DMS114 treated with DMSO at 0.1 percent for 48 hours (cell line): ENCODE data around the gene ZCCHC7.
"Not testable (repeated sequence)": the region's sequence is repeated elsewhere in the genome, so short reads cannot be mapped to it uniquely, and the experiment has no call there.

Experiments
- DNase-seq: peaks from one replicate; lab custom pipeline; 2025; ENCODE audit not compliant: unreplicated experiment; lab: John Stamatoyannopoulos, UW

The ZCCHC7 gene

DNA sequence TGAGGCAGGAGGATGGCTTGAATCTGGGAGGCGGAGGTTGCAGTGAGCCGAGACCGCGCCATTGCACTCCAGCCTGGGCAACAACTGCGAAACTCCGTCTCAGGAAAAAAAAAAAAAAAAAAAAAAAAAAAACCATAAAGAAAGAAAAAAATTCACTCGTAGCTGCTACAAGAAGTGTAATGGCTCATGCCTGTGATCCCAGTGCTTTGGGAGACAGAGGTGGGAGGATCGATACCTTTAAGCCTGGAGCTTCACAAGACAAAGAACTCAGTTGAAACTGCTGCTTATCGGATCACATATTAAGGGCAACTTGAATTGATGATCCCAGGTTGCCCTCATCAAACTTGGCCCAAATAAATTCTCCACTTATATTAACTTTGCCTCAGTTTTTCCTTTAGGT is 1.0 kb upstream of the ZCCHC7 start:
- no peak for DNase-seq

DNA sequence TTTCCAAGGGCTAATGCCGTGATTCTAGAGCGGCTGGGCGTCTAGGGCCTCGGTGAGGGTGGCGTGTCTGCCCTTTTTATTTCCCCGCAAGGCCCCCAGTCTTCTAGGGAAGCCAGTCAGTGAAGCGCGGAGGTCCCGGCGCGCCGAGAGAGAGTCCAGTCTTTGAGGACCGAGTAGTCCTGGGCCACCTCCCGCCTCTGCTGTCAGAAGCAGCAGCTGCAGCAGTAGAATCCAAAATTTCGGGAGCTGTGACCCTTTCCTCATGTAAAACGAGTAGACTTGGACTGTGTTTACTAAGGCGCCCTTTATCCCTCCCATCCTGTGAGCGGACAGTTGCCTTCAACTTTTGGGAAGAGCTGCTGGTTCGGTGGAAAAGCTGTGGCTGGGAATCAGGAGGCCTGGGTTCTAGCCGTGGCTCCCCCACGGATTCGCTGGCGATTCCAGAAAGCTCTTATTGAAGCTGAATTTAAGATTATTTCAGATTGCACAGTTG is 515 bp downstream of the ZCCHC7 start:
- peak; percentile 7 for DNase-seq

DNA sequence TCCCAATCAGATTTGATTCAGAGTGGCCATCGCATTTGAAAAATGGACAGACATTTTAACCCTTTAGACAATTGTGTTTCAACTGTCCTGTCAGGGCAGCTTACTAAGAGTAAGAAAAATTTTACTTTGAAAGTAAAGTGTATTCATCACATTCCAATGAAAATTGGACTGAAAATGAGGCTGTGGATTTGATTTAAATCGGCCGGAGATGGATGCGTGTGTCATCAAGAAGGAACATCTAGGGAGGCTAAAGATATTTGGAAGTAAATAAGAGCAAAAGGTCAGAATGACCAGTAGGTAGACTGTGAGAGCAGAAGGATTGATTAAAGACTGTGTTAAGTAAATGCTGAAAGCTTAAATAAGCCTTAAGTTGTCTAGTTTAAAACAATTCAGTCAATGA is 1.5 kb downstream of the ZCCHC7 start:
- no peak for DNase-seq

DNA sequence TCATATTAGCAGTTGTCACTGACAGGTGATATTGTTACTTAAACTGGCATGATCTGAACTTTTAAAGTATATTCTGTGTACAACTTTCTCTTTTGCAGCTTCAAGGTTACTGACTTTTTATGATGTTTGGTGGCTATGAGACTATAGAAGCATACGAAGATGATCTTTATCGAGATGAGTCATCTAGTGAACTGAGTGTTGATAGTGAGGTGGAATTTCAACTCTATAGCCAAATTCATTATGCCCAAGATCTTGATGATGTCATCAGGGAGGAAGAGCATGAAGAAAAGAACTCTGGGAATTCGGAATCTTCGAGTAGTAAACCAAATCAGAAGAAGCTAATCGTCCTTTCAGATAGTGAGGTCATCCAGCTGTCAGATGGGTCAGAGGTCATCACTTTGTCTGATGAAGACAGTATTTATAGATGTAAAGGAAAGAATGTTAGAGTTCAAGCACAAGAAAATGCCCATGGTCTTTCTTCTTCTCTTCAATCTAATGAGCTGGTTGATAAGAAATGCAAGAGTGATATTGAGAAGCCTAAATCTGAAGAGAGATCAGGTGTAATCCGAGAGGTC is 5.9 kb downstream of the ZCCHC7 start:
- DNase-seq = no peak

DNA sequence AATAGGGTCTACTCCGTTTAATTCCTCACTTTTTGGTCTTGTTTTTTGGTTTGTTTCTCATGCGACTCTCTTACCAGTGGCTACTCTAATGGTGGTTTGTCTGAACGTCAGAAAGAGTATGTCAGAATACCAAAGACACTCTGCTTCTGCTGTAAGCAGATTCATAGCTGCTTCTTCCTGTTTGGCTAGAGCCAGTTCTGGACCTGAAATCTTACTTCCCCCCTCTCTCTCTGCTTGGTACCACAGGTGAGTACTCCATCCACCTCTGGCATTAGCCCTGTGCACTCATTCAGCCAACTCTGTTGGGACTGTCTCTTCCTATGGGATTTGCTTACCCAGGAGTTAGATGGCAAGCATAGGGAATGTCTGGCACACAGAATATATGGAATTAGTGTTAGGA is 6.6 kb downstream of the ZCCHC7 start:
- no peak for DNase-seq

DNA sequence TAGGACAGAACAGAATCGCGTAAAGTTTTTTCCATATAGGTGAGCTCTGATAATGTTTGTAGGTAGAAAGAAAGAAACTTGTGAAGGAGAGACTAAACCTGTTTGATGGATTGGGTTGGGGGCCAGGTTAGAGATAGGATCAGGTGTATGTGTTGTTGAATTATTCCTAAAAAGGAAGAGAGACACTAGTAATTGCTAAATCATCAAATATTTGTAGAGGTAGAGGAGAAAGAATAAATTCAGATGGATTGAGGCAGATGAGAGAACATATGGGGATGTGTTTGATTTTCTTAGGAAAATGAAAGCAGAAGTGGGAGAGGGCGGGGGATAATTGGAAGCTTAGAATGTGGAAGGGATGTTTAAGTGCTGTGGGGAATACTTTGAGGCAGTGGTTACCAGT is 7.7 kb downstream of the ZCCHC7 start:
- DNase-seq = no peak

DNA sequence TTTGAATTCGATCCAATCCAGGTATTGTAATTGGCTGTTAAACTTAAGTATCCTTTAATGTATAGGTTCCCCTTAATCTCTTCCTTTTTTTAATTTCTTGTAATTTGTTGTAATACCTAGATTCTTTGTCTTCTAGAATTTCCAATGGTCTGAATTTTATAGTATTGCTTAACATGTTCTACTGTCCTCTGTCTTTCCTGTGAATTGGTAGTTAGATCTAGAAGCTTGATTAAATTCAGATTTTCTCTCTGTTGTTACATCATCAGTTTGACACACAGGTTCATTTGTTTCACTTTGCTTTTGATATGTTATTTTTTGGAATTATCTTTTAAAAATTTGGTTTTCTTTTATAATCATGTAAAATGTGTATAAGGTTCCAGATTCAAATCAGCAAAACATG is 13.8 kb downstream of the ZCCHC7 start:
- DNase-seq = no peak

DNA sequence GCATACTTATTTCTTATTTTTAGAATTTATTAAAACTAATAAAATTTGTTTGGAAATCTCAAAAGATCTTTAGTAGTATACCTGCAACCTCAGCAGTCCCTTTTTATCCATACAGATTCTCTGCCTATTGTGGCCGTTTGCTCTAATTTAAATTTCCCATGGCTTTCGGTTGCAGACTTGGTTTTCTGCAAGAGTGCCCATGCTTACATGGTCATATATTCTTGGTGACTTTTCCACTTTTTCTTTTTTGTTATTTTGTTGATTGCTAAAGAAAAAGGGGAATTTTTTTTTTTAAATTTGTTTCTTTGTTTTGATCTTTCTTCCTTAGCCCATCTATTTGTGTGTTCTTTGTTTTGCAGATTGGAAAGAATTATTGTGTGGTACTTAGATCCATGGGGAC is 20.6 kb downstream of the ZCCHC7 start:
- DNase-seq = no peak

DNA sequence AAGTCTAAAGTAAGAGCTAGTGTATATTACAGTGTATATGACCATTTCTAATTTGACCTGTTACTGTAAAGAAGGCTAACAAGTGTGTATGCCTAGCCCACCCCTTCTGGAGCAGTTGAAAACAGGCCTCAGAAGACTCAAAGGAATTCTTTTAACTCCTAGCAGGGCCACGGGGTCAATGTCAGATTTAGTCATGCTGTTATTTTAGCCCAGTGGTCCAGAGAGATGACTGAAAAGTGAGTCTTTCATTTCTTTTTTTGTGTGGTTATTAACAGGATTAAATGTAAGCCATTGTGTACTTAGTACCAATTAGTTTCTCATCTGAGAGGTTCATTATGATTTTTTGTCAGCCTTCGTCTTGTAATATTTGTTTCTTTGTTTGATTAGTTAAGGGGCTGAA is 24.4 kb downstream of the ZCCHC7 start:
- no peak for DNase-seq

DNA sequence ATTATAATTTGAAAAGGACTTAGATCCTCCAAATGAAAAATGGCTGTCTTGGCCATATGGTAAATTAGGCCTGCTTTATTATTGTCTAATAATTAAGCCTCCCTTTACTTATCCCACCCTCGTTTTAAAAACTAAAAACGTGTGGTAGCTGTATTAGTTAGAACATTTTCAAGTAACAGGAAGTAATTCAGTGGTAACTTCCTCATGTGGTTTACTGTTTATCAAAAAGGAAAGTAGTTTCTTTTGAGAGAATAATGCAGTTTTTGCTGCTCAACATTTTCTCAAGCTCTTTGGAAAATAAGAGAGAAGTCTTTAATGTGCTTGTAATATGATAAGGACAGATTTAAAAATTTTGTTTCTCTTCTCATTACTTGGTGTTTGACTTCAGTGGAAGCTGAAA is 26.0 kb downstream of the ZCCHC7 start:
- no peak for DNase-seq

DNA sequence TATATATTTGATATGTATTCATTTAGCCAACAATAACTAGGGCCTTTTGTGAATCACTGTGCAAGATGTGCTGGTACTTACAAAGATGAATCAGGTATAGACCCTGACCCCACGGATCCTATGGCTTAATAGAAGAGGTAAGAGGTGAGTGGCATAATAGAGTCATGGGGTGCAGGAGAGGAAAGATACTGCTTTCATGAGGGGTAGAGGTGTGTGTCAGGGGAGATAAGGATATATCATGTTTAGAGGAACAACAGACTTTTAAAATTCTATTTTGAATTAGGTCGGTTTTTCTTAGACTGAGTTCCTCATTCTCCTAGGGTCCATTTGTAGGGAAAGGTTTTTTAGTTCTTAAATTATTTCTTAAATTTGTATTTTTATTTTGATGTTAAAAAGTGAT is 27.8 kb downstream of the ZCCHC7 start:
- no peak for DNase-seq

DNA sequence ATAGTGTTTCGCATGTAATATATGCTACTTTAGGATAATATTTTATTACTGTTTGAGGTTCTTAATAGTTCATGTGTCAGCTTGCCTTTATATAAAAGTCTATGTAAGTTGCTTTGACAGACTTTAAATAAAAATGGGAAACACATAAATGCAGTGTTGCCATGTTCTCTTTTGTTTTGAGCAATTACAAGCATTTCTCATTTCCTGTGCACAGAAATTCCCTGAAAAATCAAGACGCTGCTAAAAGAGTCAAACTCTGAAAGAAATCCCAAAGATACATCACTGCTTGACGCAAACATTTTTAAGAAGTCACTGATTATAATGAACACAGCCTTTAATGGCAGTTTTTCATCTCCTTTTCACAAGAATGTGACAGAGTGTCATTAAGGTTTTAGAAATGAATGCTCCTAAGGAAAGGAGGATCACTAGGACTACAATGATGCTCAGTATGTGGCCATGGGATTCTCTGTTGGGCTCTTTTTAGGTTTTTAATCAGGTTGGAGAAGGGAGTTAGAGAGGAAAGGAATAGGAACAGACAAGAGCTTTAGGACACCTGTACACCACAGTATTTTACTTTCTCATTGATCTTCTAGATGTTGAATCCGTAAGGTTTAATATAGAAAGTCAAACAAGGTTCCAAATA is 29.4 kb downstream of the ZCCHC7 start:
- no peak for DNase-seq

DNA sequence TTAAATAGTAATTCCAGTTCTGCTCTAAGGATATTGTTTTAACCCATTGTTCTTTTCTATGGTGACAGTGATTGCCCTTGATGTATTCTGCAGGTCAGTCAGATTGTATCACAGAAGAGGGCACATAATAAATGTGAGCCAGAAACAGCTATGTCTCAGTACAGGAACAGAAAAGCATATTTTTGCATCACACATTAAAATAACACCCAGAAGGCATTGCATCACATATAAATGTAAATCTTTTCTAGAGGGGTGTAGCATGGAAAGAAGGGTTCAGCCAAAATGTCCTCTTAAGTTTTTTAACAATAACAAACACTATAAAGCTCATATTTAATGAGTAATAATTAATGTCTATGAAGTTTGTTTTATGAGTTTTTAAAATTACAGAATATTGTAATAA is 30.0 kb downstream of the ZCCHC7 start:
- no peak for DNase-seq

DNA sequence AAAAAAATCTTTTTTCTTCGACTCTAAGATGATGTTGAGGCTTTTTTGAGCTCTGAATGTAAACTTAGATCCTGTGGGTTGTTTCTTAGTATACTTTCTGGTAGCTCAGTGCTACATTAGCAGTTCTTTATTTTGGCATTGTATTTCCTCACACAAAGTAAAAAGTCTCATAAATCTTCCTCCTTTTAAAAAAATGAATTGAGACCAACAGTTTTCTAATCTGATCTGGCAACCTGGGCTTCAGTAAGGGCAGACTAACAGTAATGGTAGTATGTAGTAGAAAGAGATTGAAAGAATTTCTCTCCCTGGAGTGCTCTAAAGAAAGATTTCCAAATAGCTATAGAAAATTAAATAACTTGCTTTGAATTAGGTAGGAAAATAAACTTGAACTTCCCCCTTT is 31.4 kb downstream of the ZCCHC7 start:
- DNase-seq = no peak

DNA sequence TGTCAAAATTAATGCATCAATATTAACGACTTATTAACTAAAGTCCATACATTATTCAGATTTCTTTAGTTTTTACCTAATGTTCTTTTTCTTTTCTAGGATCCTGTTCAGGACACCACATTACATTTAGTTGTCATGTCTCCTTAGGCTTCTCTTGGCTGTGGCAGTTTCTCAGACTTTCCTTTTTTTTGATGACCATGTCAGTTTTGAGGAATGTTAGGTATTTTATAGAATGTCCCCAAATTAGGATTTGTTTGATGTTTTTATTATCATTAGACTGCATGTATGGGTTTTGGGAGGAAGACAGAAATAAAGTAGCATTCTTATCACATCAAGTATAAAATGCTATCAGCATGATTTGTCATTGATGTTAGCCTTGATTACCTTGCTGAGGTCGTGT is 32.0 kb downstream of the ZCCHC7 start:
- no peak for DNase-seq

DNA sequence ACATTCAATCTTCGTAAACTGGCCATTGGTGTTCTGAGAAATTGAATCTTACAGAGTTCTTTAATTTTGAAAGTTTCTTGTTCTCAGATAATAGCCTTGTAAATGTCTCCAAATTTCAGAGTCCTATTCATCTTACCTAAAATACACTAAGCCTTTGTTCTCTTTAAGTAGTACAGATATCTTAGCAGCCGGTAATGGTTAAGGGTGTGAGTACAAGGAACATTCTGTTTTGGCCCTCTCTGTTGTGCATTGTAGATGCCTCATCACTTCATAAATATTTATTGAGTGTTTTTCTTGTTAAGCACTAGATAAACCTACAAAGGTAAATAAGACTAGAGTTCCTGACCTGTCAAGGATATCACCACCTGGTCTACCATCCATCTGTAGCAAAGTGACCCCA is 35.2 kb downstream of the ZCCHC7 start:
- no peak for DNase-seq

DNA sequence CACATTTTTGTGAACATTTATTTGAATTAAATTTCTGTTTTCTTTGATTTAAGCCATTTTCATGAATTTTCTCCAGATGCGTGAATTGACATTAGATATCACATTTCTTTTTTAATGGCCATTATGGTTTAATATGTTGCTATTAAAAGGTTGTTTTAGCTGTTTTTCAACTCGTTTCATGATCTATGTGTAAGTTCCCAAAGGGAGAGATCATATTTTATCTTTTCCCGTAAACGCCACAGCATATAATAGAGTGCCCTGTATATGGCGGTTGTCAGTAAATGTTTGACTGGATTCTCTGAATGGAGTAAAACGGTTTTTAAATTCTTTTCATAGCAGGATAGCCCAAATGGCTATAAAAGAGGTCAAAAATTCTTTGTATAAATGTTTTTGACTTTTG is 35.8 kb downstream of the ZCCHC7 start:
- no peak for DNase-seq

DNA sequence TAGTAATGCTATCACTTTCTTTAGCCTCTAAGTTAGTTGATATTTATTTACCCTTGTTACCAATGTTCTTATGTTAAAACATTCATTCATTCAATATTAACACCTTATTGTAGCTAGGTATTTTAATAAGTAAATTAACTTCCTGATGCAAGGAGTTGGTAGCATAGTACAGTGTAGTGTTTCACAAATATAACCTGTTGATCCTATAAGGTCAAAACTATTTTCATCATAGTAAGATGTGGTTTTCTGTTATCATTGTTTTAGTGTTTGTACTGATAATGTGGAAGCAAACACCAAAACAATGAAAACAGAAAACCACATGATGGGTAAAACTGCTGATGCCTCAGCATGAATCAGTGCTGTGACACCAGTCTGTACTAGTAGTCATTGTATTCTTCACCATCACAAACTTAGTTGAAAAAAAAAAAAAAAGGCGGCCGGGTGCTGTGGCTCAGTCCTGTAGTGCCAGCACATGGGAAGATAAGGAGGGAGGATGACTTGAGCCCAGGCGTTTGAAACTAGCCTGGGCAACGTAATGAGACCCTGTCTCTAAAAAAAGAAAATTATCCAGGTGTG is 36.5 kb downstream of the ZCCHC7 start:
- no peak for DNase-seq

DNA sequence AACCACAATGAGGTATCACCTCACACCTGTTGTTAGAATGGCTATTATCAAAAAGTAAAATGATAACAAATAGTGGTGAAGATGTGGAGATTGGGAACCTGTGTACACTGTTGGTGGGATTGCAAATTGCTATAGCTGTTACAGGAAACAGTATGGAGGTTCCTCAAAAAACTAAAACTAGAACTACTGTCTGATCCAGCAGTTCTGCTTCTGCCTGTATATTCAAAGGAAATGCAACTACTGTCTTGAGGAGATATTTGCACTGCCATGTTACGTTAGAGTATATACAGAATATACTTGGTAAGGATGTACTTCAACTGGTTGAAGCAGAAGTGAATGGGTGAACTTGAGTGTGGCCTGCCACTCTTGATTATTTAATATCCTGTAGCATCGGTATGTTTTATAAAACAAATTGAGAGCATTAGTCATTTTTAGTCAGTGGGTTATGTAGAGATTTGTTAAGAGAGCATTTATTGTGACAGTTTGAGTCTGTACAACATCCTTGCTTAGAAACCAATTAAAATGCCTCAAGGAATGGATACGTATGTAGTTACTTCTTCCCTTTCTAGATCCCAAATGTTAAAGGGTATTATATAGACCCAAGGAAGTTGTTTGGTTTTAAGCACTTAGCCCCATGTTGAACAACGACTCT is 37.5 kb downstream of the ZCCHC7 start:
- DNase-seq = no peak

DNA sequence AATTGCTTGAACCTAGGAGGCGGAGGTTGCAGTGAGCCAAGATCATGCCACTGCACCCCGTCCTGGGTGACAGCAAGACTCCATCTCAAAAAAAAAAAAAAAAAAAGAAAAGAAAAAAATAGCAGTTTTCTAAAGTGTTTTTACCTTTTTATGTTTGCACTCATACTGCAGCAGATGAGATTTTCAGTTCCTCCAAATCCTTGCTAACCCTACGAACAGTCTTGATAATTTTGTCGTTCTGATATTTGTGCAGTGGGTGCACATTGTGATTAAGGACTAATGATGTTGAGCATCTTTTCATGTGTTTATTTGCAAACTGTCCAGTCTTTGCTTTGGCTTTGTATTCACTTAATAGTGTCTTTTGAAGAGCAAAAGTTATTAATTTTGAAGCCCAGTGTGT is 42.9 kb downstream of the ZCCHC7 start:
- DNase-seq = no peak

DNA sequence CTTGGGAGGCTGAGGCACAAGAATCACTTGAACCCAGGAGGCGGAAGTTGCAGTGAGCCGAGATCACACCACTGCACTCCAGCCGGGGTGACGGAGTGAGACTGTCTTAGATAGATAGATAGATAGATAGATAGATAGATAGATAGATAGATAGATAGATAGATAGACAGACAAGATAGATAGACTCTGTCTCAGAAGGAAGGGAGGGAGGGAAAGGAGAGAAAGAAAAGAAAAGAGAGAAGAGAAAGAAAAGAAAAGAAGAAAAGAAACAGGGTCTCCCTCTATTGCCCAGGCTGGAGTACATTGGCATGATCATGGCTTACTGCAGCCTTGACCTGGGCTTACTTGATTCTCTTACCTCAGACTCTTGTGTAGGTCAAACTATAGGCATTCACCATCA is 44.0 kb downstream of the ZCCHC7 start:
- DNase-seq = not testable (repeated sequence)

DNA sequence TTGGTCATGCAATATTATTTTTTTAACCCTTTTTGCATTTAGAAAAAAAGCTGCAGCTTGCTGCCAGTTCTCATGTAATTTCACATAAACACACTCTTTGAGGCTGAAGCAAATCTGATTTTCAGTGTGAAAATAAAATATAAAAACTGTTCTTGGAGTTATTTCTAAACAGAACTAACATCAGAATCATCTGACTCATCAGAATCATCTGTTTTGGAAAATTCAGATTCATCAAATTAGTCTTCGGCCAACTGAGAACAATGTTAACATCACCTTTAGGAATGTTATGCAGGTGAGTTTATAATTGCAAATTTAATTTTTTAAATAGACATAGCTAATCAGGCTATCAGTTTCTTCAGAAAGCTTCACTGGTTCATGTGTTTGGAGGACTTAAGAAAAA is 45.3 kb downstream of the ZCCHC7 start:
- DNase-seq = no peak
